ENCODE data around the gene SPPL2C. TPM values are rescaled to one million over a fixed set of nuclear protein-coding genes. Genes with fewer than 3 reads are reported as not detected.

The SPPL2C gene
- total RNA-seq, 1 experiment from 2014 or later, result not detected

GRCh38 chr17:45819632-45820031, 25.0 kb upstream of the SPPL2C start:
- H2BK120ac ChIP-seq (ENCODE audit: low read depth, low read length, poor library complexity, severe bottlenecking), result no peak overlapping the region
- H2AK5ac ChIP-seq (ENCODE audit: insufficient read length, low read length), result no peak overlapping the region
- no peak overlapping the region for H2AFZ ChIP-seq (ENCODE audit: low read length)
- no peak overlapping the region for H3K27ac ChIP-seq (ENCODE audit: insufficient read length, low read depth, low read length)
- no peak overlapping the region for H3K23ac ChIP-seq (ENCODE audit: insufficient read length, low read depth, low read length)
- H3K4me1 ChIP-seq (ENCODE audit: insufficient read depth, low read length), result no peaks in the 10 kb centered on the region
- no peak overlapping the region for H3K56ac ChIP-seq (ENCODE audit: insufficient read length, low read depth, low read length)
- no peak overlapping the region for H3K14ac ChIP-seq (ENCODE audit: insufficient read depth, low read length)
- H3K4ac ChIP-seq (ENCODE audit: low read depth, low read length), result no peak overlapping the region
- no peak overlapping the region for H2BK20ac ChIP-seq (ENCODE audit: low read depth, low read length, poor library complexity, severe bottlenecking)
- no peaks in the 10 kb centered on the region for H3K79me1 ChIP-seq (ENCODE audit: insufficient read depth, low read depth, low read length, poor library complexity, severe bottlenecking)
- no peak overlapping the region for H3K18ac ChIP-seq (ENCODE audit: insufficient read length, low read depth, low read length)
- Mint-ChIP-seq H3K27me3 (ENCODE audit: low read depth) (peaks cover 13% of the 10 kb centered on the region), H3K9me3 (no peaks in the 10 kb centered on the region), H3K27ac (no peak overlapping the region), H3K4me3 (no peak overlapping the region), H3K36me3 (ENCODE audit: insufficient read depth in 1 of 3, low read depth in 3 of 3) (no peaks in the 10 kb centered on the region; a peak in 1 of 7 replicates), H3K4me1 (peaks cover 0 to 13% of the 10 kb centered on the region in 2 experiments; a peak in 1 of 4 replicates)
- no peak overlapping the region for H4K8ac ChIP-seq (replicated peaks; ENCODE audit: insufficient read length, low read depth, low read length)
- DNase-seq, result no peak
- no peak for TF ChIP-seq CTCF (conservative IDR thresholded peaks at IDR 0.05)
- no peak overlapping the region for H2BK15ac ChIP-seq (ENCODE audit: low read depth, low read length)
- H3K27me3 ChIP-seq (ENCODE audit: insufficient read depth, low read length), result no peaks in the 10 kb centered on the region
- no peaks in the 10 kb centered on the region for H3K9me3 ChIP-seq (ENCODE audit: control insufficient read depth, low read depth, low read length)
- H4K91ac ChIP-seq (ENCODE audit: insufficient read length, low read depth, low read length), result no peak overlapping the region
- no peak overlapping the region for H3K4me2 ChIP-seq (ENCODE audit: insufficient read depth, insufficient read length, low read length)
- H3T11ph ChIP-seq (ENCODE audit: low read length), result no peak overlapping the region
- no peak overlapping the region for H2BK5ac ChIP-seq (ENCODE audit: insufficient read length, low read length)
- H3K23me2 ChIP-seq (ENCODE audit: insufficient read length, low read depth, low read length, poor library complexity, severe bottlenecking), result no peaks in the 10 kb centered on the region
- no CpG with 5 or more reads among the region's 6 CpGs for WGBS (ENCODE audit: extremely low coverage, insufficient read length, low lambda C conversion rate)
- H4K5ac ChIP-seq (ENCODE audit: insufficient read length, low read depth, low read length), result no peak overlapping the region
- H2BK12ac ChIP-seq (ENCODE audit: insufficient read length, low read depth, low read length), result no peak overlapping the region
- H4K20me1 ChIP-seq (ENCODE audit: control insufficient read depth, insufficient read depth, insufficient read length), result no peaks in the 10 kb centered on the region
- H3K79me2 ChIP-seq (ENCODE audit: insufficient read depth, low read length), result no peaks in the 10 kb centered on the region
- no peak overlapping the region for H3K9ac ChIP-seq (ENCODE audit: extremely low read depth, insufficient read length, low read length)
